Epithelial cell of esophagus (primary cell): Measurements from ENCODE around the gene BMP4.

Experiments
- DNase-seq: peaks from one replicate; pipeline ENCODE4 v3.0.0; 2010; ENCODE audit warnings: low read depth
- H3K4me3 ChIP-seq: 2 replicates; pipeline ENCODE4 v1.5.1; 2011; ENCODE audit warnings: mild to moderate bottlenecking, low read length, control low read depth
- TF ChIP-seq, protein P1 (sequence below): IDR thresholded peaks from 2 replicates; pipeline ENCODE4 v1.5.1; 2011; ENCODE audit warnings: low read depth, mild to moderate bottlenecking, low read length, control low read depth, inconsistent platforms; ENCODE audit not compliant: insufficient read depth; ENCODE audit errors: missing control alignments

The BMP4 gene

GRCh38 chr14:53979113-53979681, 22.6 kb upstream of the BMP4 start:
- no peak for DNase-seq
- no peak overlapping the region for H3K4me3 ChIP-seq
- TF ChIP-seq, protein P1, sequence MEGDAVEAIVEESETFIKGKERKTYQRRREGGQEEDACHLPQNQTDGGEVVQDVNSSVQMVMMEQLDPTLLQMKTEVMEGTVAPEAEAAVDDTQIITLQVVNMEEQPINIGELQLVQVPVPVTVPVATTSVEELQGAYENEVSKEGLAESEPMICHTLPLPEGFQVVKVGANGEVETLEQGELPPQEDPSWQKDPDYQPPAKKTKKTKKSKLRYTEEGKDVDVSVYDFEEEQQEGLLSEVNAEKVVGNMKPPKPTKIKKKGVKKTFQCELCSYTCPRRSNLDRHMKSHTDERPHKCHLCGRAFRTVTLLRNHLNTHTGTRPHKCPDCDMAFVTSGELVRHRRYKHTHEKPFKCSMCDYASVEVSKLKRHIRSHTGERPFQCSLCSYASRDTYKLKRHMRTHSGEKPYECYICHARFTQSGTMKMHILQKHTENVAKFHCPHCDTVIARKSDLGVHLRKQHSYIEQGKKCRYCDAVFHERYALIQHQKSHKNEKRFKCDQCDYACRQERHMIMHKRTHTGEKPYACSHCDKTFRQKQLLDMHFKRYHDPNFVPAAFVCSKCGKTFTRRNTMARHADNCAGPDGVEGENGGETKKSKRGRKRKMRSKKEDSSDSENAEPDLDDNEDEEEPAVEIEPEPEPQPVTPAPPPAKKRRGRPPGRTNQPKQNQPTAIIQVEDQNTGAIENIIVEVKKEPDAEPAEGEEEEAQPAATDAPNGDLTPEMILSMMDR = no peak

GRCh38 chr14:53978194-53978593, 21.6 kb upstream of the BMP4 start:
- TF ChIP-seq, protein P1 = no peak
- H3K4me3 ChIP-seq = no peak overlapping the region
- DNase-seq = no peak

DNA sequence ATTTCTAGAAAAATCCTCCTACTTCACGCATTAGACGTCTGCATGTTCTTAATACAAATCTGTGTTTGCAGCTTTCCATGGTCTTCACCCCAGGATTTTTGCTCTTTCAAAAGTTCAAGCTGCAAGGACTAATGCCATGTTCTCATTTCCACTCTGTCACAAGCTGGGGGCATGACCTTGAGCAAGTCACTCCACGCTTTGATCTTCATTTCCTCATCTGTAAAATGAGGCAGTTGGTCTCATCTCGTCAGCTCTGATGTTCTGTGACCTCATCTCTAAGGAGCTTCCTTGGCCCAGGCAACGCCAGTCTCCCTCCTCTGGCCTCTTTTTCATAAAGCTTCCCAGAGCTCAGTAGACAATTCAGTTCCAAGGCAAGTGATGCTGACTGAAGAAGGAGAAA, 18.8 kb upstream of the BMP4 start:
- TF ChIP-seq, protein P1 = no peak
- no peak overlapping the region for H3K4me3 ChIP-seq
- no peak for DNase-seq

- DNase-seq = no peak
- TF ChIP-seq, protein P1 = no peak
- no peak overlapping the region for H3K4me3 ChIP-seq
These were observed 14.9 kb upstream of the BMP4 start for GRCh38 chr14:53971521-53971920.

DNA sequence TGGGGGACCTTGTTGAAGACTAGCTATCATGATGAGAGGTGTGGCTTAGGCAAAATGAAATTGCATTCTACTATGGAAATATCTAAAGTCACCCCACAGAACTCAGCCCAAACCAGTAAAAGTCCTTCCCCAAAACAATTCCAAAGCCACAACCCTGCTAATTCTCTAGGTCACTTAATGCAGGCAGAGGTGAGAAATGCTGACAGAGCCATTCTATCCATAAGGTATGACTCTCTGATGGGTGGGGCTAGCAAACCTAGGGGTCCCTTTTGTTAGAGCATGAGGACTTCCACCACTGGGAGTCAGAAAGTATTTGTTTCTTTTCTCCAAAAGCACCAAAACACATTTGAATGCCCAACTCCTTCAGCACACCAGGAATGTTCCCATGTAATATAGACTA, 12.7 kb upstream of the BMP4 start:
- TF ChIP-seq, protein P1 = no peak
- no peak for DNase-seq
- no peak overlapping the region for H3K4me3 ChIP-seq

DNA sequence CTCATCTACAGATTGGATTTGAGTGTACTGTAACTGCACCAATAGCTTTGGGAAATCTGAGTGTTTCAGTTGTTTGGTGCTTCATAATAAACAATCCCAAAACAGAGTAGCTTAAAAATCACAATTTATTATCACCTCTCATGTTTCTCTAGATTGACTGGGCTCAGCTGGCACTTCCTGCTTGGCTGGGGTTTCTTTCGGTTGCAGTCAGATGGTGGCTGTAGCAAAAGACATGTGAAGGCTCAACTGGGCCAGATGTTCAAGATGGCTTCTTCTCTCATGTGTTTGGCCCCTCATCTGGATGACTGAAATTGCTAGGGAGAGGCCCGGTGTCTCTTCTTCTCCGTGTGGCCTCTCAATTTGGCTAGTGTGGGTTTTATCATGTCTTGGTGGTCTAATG, 12.1 kb upstream of the BMP4 start:
- no peak for DNase-seq
- no peak overlapping the region for H3K4me3 ChIP-seq
- TF ChIP-seq, protein P1 = no peak

GRCh38 chr14:53967606-53968005, 11.0 kb upstream of the BMP4 start:
- TF ChIP-seq, protein P1 = no peak
- DNase-seq = no peak
- no peak overlapping the region for H3K4me3 ChIP-seq
